AG10803 (cell line): ENCODE results near the gene OR5K4.

Experiments used
- DNase-seq: peaks from one replicate; pipeline ENCODE4 v3.0.0; 2010; ENCODE audit warnings: low read depth
- H3K4me3 ChIP-seq: 2 replicates; pipeline ENCODE4 v1.5.1; 2011; ENCODE audit warnings: mild to moderate bottlenecking, low read length, control low read depth
- CTCF ChIP-seq: conservative IDR thresholded peaks from 2 replicates; pipeline ENCODE4 v1.5.1; 2011; ENCODE audit warnings: mild to moderate bottlenecking, low read length, control low read depth, inconsistent platforms

The OR5K4 gene

GRCh38 chr3:98353554-98353953 is at the start of gene OR5K4:
TSS of gene OR5K4 (plus strand) at chr3:98353854. CDS start at chr3:98353854, 0 bp downstream.
- DNase-seq = no peak
- no peak for TF ChIP-seq CTCF
- H3K4me3 ChIP-seq = no peak within 1 kb of the TSS

- no peak overlapping the region for H3K4me3 ChIP-seq
- no peak for DNase-seq
- no peak for TF ChIP-seq CTCF
Observed at GRCh38 chr3:98322101-98322500, 31.6 kb upstream of the OR5K4 start.

GRCh38 chr3:98322686-98323085 is 31.0 kb upstream of the OR5K4 start:
- TF ChIP-seq CTCF = no peak
- H3K4me3 ChIP-seq = no peak overlapping the region
- DNase-seq = no peak

- no peak for DNase-seq
Observed at GRCh38 chr3:98323425-98323824, 30.2 kb upstream of the OR5K4 start.

GRCh38 chr3:98325055-98325454 is 28.6 kb upstream of the OR5K4 start:
- no peak overlapping the region for H3K4me3 ChIP-seq
- TF ChIP-seq CTCF = no peak
- DNase-seq = no peak

More at GRCh38 chr3:98323425-98323824, 30.2 kb upstream of the OR5K4 start:
- no peak overlapping the region for H3K4me3 ChIP-seq
- no peak for TF ChIP-seq CTCF

GRCh38 chr3:98326105-98326893 is 27.4 kb upstream of the OR5K4 start:
- DNase-seq = no peak
- no peak overlapping the region for H3K4me3 ChIP-seq
- TF ChIP-seq CTCF = no peak

GRCh38 chr3:98326945-98327344 is 26.7 kb upstream of the OR5K4 start:
- no peak overlapping the region for H3K4me3 ChIP-seq
- no peak for DNase-seq
- no peak for TF ChIP-seq CTCF
